ENCODE data around the gene EP400.

Gene EP400

GRCh38 chr12:131949431-131950181 lies at the start of gene EP400:
EP400 (plus strand) TSS chr12:131949942; CDS start chr12:131960620, 10,678 bp downstream.
- DNase-seq = peak; percentile 97

- DNase-seq = no peak
Measured at GRCh38 chr12:131900397-131900796, 49.3 kb upstream of the EP400 start.

DNA sequence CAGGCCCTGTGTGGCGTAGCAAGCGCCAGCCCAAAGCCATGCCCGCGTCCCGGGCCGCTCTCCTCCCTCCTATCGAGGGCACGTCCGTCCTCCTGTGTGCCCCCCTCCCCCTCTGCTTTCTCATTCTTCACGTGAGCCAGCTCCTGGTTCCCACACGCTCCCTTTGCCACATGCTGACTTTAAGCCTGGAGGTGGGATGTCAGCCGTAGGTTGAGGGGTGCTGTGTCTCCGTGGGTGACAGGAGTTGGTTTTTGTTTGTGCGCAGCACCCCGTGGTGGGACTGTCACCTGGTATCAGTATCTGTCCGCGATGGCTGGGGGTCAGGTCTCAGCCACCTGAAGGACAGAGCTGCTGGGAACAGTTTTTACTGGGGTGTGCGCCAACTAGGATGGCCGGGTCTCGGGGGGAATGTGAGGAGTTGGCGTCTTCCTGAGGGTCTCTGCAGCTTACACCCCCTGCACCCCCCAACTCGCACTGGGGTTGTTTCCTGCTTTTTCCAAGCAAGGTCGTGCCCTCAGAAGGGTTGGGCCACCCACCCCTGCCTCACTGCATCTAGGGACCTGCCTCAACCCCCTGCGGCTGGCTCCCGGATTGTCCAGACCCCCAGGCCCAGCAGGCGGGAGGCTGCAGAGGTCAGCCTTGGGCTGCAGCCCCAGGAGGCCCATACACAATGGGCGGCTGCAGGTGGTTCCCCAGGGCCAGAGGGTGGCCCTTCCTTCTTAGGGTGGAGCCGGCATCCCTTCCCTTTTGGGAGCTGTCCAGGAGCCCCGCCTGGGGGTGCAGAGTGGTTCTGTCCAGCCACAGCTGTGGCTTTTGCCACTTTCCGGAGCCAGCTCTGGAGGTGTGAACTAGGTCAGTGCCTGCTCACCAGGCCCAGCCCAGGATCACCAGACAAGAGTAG lies 48.1 kb upstream of the EP400 start:
- DNase-seq = peak; percentile 19

DNA sequence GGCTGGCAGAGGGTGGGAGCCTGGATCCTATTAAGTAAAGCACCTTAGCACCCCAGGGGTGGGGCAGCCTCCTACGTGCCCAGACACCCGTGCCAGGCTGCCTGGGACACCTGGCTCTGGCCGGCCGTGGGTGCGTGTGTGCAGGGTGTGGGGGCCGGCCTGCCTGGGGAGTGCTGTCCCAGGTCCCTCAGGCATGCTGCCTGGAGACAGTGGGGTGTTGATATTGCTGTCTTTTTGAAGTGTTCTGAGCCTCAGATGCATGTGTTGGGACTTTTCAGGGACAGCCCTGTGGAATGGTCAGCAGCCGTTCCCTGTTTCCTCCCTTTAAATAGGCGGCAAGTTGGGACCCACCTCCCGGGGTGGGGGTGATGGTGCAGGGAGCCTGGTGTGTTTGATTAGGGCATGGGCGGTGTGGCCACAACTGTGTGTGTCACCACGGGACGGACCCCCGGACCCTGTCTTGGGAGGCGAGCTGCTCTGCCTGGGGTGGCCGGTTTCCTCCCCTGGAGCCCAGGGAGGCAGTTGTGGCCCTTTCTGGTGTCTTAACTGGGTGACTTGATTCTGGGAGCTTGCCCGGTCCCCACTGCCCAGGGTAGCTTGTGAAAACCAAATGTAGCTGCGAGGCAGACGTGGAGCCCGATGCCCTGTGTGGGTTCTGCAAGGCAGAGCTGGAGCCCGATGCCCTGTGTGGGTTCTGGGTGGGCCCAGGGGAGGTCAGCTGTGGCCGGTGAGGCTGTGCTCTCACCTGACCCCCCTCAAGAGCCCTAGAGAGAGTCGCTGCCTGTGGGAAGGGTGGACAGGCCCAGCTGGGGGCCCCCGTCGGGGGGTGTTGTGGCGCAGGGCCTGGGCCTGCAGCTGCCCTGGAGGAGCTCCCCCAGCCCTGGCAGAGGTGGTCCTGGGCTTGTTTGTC lies 47.2 kb upstream of the EP400 start:
- DNase-seq = no peak

- peak; percentile 18 for DNase-seq
Measured at GRCh38 chr12:131903270-131904255, 46.2 kb upstream of the EP400 start.

DNA sequence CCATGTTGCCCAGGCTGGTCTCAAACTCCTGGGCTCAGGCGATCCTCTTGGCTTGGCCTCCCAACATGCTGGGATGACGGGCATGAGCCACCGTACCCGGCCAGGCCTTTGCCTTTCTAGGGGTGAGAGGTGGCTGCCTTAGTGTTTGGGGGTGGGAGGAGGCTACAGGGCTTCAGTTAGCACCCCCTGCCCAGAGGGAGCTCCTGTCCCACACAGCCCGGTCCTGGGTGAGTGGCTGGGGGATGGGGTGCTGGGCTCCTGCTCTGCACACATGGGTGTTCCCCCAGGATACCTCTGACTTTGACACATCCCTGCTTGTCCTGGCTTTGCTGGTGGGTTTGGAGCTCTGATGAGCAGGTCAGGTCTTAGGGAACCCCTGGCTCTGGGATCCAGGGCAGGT lies 45.4 kb upstream of the EP400 start:
- DNase-seq = peak; percentile 9

DNA sequence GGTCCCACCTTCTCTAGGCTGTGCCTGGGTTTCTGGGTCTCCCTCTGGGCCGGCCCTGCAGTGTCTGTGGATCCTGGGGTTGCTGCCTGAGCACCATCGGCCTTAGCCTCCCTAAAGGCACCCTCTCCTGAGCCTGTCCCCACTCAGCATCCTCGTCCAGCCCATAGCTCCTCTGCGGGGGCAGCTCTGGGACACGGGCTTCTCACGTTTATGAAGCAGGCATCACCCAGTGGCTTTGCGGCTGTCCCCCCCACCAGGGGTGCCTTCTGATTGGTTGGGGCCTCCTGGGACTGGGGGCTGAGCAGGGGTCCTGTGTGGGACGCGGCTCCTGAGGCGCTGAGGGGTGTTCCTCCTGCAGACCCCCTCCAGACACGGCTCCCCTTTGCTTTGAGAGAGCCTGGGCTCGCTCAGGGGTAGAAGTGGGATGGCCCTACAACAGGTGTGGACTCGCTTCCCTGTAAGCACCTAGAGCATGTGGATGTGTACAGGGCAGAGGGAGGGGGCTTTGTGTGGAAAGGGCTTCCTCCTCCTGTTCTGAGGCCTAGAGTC lies 44.6 kb upstream of the EP400 start:
- DNase-seq = peak; percentile 20

DNA sequence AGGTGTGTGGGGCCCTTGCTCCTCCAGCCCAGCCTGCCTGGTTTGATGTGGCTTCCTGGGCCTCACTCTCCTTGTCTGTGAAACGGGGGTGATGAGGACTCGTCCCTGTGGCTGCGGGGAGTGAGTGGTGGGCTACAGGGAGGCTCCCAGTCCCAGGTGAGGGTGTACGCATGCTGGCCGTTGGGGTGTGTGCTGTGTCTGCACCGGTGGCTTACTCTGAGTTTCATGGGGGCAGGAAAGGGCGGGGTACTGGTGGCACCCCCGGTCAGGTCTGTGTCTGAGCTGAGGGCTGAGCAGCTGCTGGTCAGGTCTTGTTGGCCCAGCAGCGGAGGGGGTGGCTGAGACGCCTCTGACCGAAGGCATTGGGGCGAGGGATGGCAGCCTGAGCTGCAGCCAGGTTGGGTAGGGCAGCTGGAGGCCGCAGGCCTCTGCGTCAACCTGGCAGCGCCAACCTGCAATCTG lies 44.1 kb upstream of the EP400 start:
- no peak for DNase-seq

DNA sequence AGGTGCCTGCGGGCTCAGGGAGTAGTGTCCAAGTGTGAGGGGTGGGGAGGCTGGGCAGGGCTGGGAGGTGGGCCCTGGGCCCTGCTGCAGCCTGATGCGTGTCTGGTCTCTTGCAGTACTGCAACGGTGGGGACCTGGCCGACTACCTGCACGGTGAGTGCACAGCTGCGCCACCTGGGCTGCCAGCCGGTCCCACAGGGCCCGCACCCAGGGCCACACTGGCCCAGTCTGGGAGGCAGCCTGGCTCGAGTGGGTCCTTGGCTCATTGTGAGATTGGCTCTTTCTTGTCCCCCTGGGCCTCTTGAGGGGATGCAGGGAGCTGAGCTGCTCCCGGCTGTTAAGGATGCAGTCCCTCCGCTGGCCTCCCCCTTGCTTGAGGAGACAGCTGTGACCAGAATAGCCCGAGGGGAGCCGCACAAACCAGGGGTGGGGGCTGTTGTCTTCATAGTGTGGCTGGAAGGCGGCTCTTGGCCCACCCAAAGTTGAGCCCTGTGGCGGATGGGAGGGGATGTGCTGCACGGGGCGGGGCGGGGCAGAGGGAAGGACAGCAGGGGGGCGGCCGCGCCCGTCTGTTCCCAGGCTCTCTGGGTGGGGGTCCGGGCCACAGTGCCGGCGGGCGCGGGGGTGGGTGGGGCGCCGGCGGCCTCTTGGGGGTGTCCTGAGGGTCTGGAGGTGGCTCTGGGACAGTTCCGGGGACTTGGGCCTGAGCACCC lies 42.2 kb upstream of the EP400 start:
- DNase-seq = no peak

GRCh38 chr12:131908092-131909080 lies 41.4 kb upstream of the EP400 start:
- DNase-seq = no peak

DNA sequence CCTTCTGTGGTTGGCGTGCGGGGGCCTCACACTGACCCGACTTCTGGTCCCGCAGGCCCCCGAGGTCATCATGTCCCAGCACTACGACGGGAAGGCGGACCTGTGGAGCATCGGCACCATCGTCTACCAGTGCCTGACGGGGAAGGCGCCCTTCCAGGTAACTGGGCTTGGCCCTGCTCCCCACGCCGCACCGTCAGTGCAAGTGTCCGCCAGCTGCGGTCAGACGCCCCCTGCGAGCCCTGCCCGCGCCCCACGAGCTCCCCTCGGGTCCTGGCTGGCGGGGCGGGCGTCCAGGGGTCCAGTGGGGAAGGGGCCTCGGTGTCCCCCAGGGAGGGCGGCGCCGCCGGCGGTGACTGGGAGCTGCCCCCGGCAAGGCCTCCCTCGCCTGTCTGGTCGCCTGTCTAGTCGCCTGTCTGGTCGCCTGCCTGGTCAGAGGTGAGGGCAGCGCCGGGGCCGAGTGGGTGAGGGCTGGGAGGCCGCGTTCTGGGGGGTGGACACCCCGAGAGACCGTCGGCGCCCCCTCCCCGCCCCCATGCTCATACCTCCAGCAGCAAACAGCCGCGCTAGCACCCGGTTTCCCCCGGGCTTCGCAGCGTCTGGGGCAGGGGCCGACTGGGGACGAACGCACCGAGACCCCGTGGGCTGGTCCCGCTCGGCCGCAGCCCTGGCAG lies 40.5 kb upstream of the EP400 start:
- DNase-seq = no peak

DNA sequence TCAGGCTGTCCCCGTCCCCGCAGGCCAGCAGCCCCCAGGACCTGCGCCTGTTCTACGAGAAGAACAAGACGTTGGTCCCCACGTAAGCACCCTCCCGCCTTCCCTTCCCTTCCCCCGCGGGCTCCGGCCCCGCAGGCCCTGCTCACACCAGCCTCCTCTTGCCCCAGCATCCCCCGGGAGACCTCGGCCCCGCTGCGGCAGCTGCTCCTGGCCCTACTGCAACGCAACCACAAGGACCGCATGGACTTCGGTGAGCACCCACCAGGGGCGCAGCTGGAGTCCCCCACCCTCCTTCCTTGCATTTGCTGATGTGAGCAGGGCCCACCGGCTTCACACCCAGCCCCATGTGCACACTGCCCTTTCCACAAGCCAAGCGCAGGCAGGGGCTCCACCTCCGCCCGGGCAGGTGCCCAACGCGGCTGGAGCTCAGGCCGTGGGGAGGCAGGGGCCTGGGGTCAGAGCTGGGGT lies 40.0 kb upstream of the EP400 start:
- DNase-seq = no peak

DNA sequence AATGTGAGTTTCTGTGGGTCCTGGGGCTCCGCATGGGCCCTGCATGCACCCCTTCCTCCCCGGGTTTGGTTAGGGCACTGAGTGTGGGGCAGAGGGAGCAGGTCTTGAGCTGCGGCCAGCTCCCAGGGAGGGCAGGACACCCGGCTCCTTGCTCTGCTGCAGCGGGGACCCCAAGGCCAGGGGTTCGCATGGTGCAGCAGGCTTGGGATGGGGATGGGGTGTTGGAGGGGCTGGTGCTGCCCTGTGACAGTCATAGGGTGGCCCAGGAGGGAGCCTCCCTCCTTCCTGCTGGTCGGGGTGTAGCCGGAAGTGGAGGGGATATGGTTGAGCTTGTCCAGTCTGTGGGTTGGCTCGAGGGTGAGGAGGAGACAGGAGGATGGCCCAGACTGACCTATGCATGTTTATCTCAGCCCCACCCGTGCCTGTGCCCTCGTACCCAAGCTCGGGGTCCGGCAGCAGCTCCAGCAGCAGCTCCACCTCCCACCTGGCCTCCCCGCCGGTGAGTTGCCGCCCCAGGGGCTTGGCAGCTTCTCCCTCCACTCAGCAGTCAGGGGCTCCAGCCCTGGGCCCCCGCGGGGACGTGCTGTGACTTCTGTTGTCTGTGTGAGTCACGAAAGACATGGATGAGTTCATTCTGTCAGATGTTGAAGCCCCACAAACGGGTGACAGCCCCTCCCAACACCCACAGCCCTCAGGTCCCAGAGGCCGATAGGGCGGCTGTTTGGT lies 39.3 kb upstream of the EP400 start:
- no peak for DNase-seq

GRCh38 chr12:131911028-131911650 lies 38.6 kb upstream of the EP400 start:
- no peak for DNase-seq

DNA sequence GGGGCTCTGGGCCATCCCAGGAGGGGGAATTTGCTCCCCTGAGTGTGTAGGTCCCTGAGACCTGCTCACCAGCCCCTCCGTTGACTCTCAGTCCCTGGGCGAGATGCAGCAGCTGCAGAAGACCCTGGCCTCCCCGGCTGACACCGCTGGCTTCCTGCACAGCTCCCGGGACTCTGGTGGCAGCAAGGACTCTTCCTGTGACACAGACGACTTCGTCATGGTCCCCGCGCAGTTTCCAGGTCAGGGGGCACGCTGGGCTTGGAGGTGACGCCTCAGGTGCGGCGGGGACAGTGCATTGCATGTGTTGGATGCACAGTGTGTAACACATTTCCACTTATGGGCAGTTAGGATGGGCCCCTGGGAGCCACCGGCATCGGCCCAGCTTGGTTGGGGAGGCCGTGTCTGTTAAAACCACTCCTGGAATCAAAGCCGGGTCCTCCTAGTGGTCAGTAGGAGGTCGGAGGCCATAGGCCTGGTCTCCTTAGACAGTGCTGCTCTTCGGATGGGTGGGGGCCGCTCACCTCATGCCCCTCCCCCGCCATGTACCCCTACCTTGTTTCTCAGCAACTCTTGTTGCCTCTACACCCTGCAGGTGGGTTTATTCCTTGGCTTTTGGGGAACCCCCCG lies 37.8 kb upstream of the EP400 start:
- DNase-seq = no peak

GRCh38 chr12:131912518-131913274 lies 37.0 kb upstream of the EP400 start:
- peak; percentile 40 for DNase-seq
